Panc1 (cell line): ENCODE results near the gene FGF4. TPM values are rescaled to one million over a fixed set of nuclear protein-coding genes. Genes with fewer than 3 reads are reported as not detected.

Source experiments
- ATAC-seq: fragments of 200-7000 bp; cut with Tn5 transposase; 2 replicates; pipeline ENCODE4 v1.9.1; 2020; ENCODE audit warnings: mild to moderate bottlenecking, moderate library complexity
- BruUV-seq: library from RNA; stranded (reverse); fragments of 400-500 nt; replicated peaks from 2 replicates; lab custom pipeline; 2021; lab: Mats Ljungman, UMichigan
- CTCF ChIA-PET: fragments of 300-600 bp; sonication (Branson Sonifier 250); formaldehyde crosslinking; loops from one replicate; lab custom pipeline; 2022; ENCODE audit warnings: antibody characterized with exemption; lab: Charles Lee
- POLR2A ChIA-PET: fragments of 300-600 bp; sonication (Branson Sonifier 250); formaldehyde crosslinking; loops from one replicate; lab custom pipeline; 2022; ENCODE audit warnings: antibody characterized with exemption; lab: Charles Lee
- DNase-seq: peaks from one replicate; pipeline ENCODE4 v3.0.0-alpha.2; 2010; ENCODE audit warnings: low read depth, low spot score
- H3K27ac ChIP-seq: 2 replicates; pipeline ENCODE4 v1.5.1; 2011; ENCODE audit warnings: mild to moderate bottlenecking, low read length, inconsistent platforms
- H3K27me3 ChIP-seq: fragments of 200-500 bp; sonication (Bioruptor generic); 2 replicates; pipeline ENCODE4 v1.6.0; 2014; ENCODE audit warnings: low read length, inconsistent platforms; ENCODE audit not compliant: control insufficient read depth, insufficient read depth
- H3K36me3 ChIP-seq: fragments of 200-500 bp; sonication (Bioruptor generic); 2 replicates; pipeline ENCODE4 v1.5.1; 2014; ENCODE audit warnings: inconsistent platforms, mild to moderate bottlenecking, low read length, moderate library complexity; ENCODE audit not compliant: control insufficient read depth, insufficient read depth
- H3K4me1 ChIP-seq: 2 replicates; pipeline ENCODE4 v1.5.1; 2011; ENCODE audit warnings: inconsistent platforms, mild to moderate bottlenecking, low read length, moderate library complexity; ENCODE audit not compliant: control insufficient read depth, insufficient read depth
- H3K4me3 ChIP-seq, 2 experiments: 2 replicates each; pipeline ENCODE4 v1.5.1; 2011 to 2012; ENCODE audit warnings: low read depth in 2 of 2, low read length in 2 of 2, mild to moderate bottlenecking in 2 of 2, inconsistent platforms in 1 of 2, moderate library complexity in 1 of 2
- H3K9me3 ChIP-seq: fragments of 200-500 bp; sonication (Bioruptor generic); 2 replicates; pipeline ENCODE4 v1.5.1; 2014; ENCODE audit warnings: low read depth, mild to moderate bottlenecking, inconsistent platforms, low read length, moderate library complexity; ENCODE audit not compliant: control insufficient read depth, insufficient read depth
- POLR2AphosphoS5 ChIP-seq: IDR thresholded peaks from 2 replicates; pipeline ENCODE4 v1.6.1; 2012; ENCODE audit warnings: mild to moderate bottlenecking, low read depth, low read length, moderate library complexity
- SIN3A ChIP-seq: IDR thresholded peaks from 2 replicates; pipeline ENCODE4 v1.6.1; 2012; ENCODE audit warnings: low read depth, mild to moderate bottlenecking, low read length, moderate library complexity, borderline replicate concordance; ENCODE audit not compliant: insufficient read depth
- TCF7L2 ChIP-seq: IDR thresholded peaks from 2 replicates; pipeline ENCODE4 v1.6.1; 2011; ENCODE audit warnings: mild to moderate bottlenecking, low read depth, low read length, inconsistent platforms
- in situ Hi-C: cut with HindIII; loops from 2 replicates; pipeline ENCODE4 v1.10.0; 2016; ENCODE audit warnings: low sequenced_read_pairs, low pct_unique_long_range_greater_than_20kb
- intact Hi-C: fragments of 100-400 bp; cut with micrococcal nuclease; formaldehyde crosslinking; loops from one replicate; pipeline ENCODE4 v1.10.0; 2022; ENCODE audit not compliant: unreplicated experiment
- total RNA-seq: library from RNA; stranded (reverse); gene quantifications from one replicate; pipeline ENCODE4 v1.2.1, GENCODE V29; 2021; ENCODE audit not compliant: unreplicated experiment
- TF ChIP-seq, protein P1 (sequence below): fragments of 450-650 bp; IDR thresholded peaks from 2 replicates; pipeline ENCODE4 v1.5.1; 2017; ENCODE audit warnings: mild to moderate bottlenecking
- TF ChIP-seq, protein P2 (sequence below), 2 experiments: IDR thresholded peaks; 2 replicates each; pipeline ENCODE4 v1.6.1; 2011 to 2012; ENCODE audit warnings: low read depth in 2 of 2, control low read depth in 1 of 2, low read length in 1 of 2, mild to moderate bottlenecking in 1 of 2, moderate library complexity in 1 of 2; ENCODE audit not compliant: insufficient read depth in 1 of 2

The FGF4 gene
- total RNA-seq, 1 experiment from 2014 or later: not detected

DNA sequence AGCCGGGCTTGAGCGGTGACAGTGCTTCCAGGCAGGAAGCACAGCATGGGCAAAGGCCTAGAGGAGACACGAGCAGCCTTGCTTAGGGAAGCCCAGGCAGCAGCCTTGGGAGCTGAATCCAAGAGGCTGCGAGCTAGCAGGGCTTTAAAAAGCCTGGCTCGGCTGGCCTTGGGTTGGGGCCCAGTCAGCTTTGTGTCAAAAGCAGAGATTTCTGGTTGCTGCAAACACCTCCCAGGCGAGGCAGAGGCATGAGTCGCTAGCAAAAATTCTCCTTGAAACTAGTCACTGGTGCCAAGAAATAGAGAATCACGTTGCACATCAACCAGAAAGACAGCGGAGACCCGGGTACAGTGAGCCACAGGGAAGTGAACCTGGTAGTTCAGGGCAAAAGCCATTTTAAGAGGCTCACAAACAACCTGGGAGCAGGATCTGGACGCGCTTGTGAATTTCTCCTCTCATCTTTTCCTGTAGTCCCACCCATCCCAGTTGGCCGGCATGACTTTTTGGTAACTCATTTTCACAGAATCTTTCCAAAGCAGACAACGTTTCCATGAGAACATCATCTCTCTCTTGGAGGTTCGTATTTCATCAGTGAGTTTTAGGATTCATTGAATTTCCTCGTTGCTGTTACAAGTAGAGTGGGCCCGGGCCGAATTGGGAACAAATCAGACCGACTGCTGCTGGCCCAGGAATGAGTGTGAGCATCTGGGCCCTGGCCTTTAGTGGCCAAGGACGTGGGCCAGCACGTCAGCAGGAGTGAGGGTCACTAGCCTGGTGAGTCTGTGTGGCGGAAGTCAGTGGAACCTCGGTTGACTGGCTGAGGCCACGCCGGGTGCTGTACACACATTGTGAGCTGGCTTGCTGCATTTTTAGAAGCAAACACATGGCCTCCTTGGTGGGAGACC lies 16.4 kb upstream of the FGF4 start:
- Histone ChIP-seq H3K27me3 (no peaks in the 10 kb centered on the region), H3K4me1 (no peaks in the 10 kb centered on the region), H3K9me3 (no peaks in the 10 kb centered on the region), H3K27ac (no peak overlapping the region), H3K4me3 (no peak overlapping the region), H3K36me3 (no peaks in the 10 kb centered on the region)
- intact Hi-C loops (no loop called here), in situ Hi-C loops (no loop called here)
- TF ChIP-seq, protein P1, sequence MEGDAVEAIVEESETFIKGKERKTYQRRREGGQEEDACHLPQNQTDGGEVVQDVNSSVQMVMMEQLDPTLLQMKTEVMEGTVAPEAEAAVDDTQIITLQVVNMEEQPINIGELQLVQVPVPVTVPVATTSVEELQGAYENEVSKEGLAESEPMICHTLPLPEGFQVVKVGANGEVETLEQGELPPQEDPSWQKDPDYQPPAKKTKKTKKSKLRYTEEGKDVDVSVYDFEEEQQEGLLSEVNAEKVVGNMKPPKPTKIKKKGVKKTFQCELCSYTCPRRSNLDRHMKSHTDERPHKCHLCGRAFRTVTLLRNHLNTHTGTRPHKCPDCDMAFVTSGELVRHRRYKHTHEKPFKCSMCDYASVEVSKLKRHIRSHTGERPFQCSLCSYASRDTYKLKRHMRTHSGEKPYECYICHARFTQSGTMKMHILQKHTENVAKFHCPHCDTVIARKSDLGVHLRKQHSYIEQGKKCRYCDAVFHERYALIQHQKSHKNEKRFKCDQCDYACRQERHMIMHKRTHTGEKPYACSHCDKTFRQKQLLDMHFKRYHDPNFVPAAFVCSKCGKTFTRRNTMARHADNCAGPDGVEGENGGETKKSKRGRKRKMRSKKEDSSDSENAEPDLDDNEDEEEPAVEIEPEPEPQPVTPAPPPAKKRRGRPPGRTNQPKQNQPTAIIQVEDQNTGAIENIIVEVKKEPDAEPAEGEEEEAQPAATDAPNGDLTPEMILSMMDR: no peak
- TF ChIP-seq POLR2AphosphoS5: no peak
- no peak for TF ChIP-seq SIN3A
- TF ChIP-seq TCF7L2: no peak
- TF ChIP-seq, protein P2, sequence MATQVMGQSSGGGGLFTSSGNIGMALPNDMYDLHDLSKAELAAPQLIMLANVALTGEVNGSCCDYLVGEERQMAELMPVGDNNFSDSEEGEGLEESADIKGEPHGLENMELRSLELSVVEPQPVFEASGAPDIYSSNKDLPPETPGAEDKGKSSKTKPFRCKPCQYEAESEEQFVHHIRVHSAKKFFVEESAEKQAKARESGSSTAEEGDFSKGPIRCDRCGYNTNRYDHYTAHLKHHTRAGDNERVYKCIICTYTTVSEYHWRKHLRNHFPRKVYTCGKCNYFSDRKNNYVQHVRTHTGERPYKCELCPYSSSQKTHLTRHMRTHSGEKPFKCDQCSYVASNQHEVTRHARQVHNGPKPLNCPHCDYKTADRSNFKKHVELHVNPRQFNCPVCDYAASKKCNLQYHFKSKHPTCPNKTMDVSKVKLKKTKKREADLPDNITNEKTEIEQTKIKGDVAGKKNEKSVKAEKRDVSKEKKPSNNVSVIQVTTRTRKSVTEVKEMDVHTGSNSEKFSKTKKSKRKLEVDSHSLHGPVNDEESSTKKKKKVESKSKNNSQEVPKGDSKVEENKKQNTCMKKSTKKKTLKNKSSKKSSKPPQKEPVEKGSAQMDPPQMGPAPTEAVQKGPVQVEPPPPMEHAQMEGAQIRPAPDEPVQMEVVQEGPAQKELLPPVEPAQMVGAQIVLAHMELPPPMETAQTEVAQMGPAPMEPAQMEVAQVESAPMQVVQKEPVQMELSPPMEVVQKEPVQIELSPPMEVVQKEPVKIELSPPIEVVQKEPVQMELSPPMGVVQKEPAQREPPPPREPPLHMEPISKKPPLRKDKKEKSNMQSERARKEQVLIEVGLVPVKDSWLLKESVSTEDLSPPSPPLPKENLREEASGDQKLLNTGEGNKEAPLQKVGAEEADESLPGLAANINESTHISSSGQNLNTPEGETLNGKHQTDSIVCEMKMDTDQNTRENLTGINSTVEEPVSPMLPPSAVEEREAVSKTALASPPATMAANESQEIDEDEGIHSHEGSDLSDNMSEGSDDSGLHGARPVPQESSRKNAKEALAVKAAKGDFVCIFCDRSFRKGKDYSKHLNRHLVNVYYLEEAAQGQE (IDR thresholded peaks at IDR 0.05; ENCODE audit: insufficient read depth in 1 of 2, low read depth in 2 of 2, low read length in 1 of 2): no peak
- ChIA-PET CTCF (interaction anchor here (0.6 kb wide), 1 partner anchor 931 kb away, joined by 7 read pairs; no protein-coding TSS in a partner anchor), POLR2A (no interaction called here)
- 0 out of 2 replicates have a peak, but pooled peaks have one; percentile 9 for ATAC-seq
- no TSS peak for BruUV-seq
- no peak for DNase-seq

DNA sequence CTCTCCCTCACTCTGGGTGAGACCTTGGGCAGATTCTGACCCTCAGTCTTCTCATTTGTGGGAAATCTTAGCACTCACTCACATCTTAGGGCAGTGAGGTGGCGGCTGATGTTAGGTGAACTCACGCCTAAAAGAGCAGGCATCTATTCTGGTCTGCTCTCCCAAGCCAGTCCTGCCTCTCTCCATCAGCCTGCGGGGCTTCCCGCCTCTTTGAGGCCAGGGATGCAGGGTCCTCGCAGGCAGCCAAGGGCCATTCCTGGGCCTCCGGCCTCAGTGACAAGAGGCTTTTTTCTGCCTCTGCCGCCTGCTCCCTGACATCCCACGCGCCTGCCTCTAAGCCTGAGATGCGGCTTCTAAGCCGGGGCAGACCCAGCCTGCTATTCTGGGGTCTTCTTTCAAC lies 13.8 kb upstream of the FGF4 start:
- DNase-seq: no peak
- intact Hi-C loops: no loop called here
- TF ChIP-seq, protein P1: no peak
- TF ChIP-seq, protein P2 (IDR thresholded peaks at IDR 0.05; ENCODE audit: insufficient read depth in 1 of 2, low read depth in 2 of 2, low read length in 1 of 2): no peak
- TF ChIP-seq SIN3A: no peak
- no peak for TF ChIP-seq POLR2AphosphoS5
- no peak for TF ChIP-seq TCF7L2
- Histone ChIP-seq H3K36me3 (no peaks in the 10 kb centered on the region), H3K4me1 (no peaks in the 10 kb centered on the region), H3K27ac (no peak overlapping the region), H3K4me3 (no peak overlapping the region), H3K9me3 (no peaks in the 10 kb centered on the region), H3K27me3 (no peaks in the 10 kb centered on the region)
- no TSS peak for BruUV-seq
- ChIA-PET CTCF (no interaction called here), POLR2A (no interaction called here)
- ATAC-seq: peak; percentile 52; the same call in 1 of the 2 replicates
- in situ Hi-C loops: no loop called here
